Measurements from ENCODE around the gene SIGLECL1.
"Not testable (repeated sequence)": the region's sequence is repeated elsewhere in the genome, so short reads cannot be mapped to it uniquely, and the experiment has no call there.

The SIGLECL1 gene

DNA sequence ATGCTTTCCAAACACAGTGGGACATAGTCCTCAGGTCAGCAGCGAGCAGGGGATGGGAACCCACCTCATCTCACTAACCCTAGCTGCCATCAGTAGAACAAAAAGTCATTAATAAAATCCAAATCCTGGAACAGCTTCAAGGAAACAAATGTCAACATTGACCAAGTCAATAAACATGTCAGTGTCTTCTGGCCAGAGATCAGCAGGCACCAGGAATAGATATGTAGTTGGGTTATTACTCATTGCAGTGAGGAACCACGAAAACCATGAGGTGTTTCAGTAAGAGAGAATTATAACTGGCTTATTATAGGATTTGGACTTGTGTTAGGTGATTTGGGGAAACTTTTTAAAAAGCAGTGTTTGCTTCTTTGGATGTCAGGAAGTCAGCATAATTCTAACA lies 43.1 kb upstream of the SIGLECL1 start:
- H3K4me3 ChIP-seq (ENCODE audit: low read length): no peak overlapping the region

DNA sequence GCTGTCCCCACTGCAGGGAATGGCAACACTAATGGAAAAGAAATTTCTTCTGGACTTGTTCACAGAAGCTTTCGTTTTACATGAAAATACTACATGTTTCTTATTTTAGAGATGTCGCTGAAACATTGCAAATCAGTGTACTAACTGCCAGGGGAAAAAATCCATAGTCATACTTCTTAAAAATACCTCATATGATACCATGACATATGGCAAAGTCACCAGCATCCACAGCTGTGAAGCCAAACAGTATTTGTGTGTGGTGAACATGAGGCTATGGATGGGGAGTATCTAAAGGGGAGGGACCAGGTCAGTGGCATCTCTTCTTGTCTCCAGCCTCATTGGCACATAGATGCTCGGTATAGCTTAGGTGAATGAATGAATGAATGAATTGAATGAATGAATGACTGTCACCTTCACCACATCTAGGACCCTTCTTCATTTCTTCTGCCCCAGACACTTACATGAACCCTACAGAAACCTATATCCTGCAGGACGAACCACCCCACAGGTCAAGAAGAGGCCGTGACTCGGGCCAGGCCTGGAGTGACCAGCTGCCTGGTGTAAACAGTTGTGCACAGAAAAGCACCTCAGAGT lies 40.6 kb upstream of the SIGLECL1 start:
- Histone ChIP-seq H3K27ac (ENCODE audit: low read length) (no peak overlapping the region), H3K9ac (ENCODE audit: low read length) (no peak overlapping the region), H3K27me3 (ENCODE audit: low read depth, low read length) (0 out of 2 replicates have a peak, but pooled peaks cover 18% of the 10 kb centered on the region), H3K36me3 (replicated peaks; ENCODE audit: low read depth, low read length) (no peaks in the 10 kb centered on the region), H3K4me1 (ENCODE audit: low read length) (peaks cover 6% of the 10 kb centered on the region; the same call in 1 of the 2 replicates), H3K79me2 (ENCODE audit: low read length) (no peaks in the 10 kb centered on the region), H2AFZ (ENCODE audit: low read depth, low read length) (no peak overlapping the region), H3K4me3 (ENCODE audit: low read length) (no peak overlapping the region), H3K4me2 (ENCODE audit: low read length) (no peak overlapping the region), H4K20me1 (ENCODE audit: insufficient read depth, low read length) (no peaks in the 10 kb centered on the region), H3K9me3 (ENCODE audit: insufficient read depth, low read length) (no peaks in the 10 kb centered on the region)
- TF ChIP-seq EZH2phosphoT487 (IDR thresholded peaks at IDR 0.05; ENCODE audit: low read depth): no peak
- TF ChIP-seq, protein P1, sequence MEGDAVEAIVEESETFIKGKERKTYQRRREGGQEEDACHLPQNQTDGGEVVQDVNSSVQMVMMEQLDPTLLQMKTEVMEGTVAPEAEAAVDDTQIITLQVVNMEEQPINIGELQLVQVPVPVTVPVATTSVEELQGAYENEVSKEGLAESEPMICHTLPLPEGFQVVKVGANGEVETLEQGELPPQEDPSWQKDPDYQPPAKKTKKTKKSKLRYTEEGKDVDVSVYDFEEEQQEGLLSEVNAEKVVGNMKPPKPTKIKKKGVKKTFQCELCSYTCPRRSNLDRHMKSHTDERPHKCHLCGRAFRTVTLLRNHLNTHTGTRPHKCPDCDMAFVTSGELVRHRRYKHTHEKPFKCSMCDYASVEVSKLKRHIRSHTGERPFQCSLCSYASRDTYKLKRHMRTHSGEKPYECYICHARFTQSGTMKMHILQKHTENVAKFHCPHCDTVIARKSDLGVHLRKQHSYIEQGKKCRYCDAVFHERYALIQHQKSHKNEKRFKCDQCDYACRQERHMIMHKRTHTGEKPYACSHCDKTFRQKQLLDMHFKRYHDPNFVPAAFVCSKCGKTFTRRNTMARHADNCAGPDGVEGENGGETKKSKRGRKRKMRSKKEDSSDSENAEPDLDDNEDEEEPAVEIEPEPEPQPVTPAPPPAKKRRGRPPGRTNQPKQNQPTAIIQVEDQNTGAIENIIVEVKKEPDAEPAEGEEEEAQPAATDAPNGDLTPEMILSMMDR (IDR thresholded peaks at IDR 0.05; ENCODE audit: low read depth, low read length): no peak

More for the DNA sequence above, 43.1 kb upstream of the SIGLECL1 start:
- H4K20me1 ChIP-seq (ENCODE audit: insufficient read depth, low read length): no peaks in the 10 kb centered on the region
- H3K9me3 ChIP-seq (ENCODE audit: insufficient read depth, low read length): no peaks in the 10 kb centered on the region
- H3K79me2 ChIP-seq (ENCODE audit: low read length): no peaks in the 10 kb centered on the region
- no peaks in the 10 kb centered on the region for H3K36me3 ChIP-seq (replicated peaks; ENCODE audit: low read depth, low read length)
- peaks cover 6% of the 10 kb centered on the region; the same call in 1 of the 2 replicates for H3K4me1 ChIP-seq (ENCODE audit: low read length)
- H3K27ac ChIP-seq (ENCODE audit: low read length): no peak overlapping the region
- TF ChIP-seq, protein P1 (IDR thresholded peaks at IDR 0.05; ENCODE audit: low read depth, low read length): no peak
- no peak for TF ChIP-seq EZH2phosphoT487 (IDR thresholded peaks at IDR 0.05; ENCODE audit: low read depth)
- no peak overlapping the region for H3K9ac ChIP-seq (ENCODE audit: low read length)
- peaks cover 35% of the 10 kb centered on the region for H3K27me3 ChIP-seq (ENCODE audit: low read depth, low read length)
- H2AFZ ChIP-seq (ENCODE audit: low read depth, low read length): no peak overlapping the region
- no peak overlapping the region for H3K4me2 ChIP-seq (ENCODE audit: low read length)

DNA sequence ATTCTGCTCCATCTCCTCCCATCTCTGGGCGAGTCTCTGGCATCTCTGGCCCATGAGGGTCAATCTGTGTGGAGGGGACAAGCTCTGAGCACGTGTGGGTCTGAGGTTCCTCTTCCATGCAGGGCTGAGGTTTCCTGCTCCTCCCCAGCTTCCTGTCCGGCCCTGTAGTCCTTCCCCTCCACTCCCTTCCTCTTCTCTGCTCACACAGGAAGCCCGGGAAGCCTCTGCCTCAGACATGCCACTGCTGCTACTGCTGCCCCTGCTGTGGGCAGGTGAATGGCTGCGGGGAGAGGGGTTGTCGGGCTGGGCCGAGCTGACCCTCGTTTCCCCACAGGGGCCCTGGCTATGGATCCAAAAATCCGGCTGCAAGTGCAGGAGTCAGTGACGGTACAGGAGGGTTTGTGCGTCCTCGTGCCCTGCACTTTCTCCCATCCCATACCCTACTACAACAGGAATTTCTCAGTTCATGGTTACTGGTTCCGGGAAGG lies 40.0 kb upstream of the SIGLECL1 start:
- not testable (repeated sequence) for H3K79me2 ChIP-seq (ENCODE audit: low read length); H3K4me3 ChIP-seq (ENCODE audit: low read length); H3K4me1 ChIP-seq (ENCODE audit: low read length); H4K20me1 ChIP-seq (ENCODE audit: insufficient read depth, low read length); H3K27ac ChIP-seq (ENCODE audit: low read length); H3K9me3 ChIP-seq (ENCODE audit: insufficient read depth, low read length); H3K4me2 ChIP-seq (ENCODE audit: low read length); H2AFZ ChIP-seq (ENCODE audit: low read depth, low read length); H3K9ac ChIP-seq (ENCODE audit: low read length); H3K36me3 ChIP-seq (replicated peaks; ENCODE audit: low read depth, low read length)
- 0 out of 2 replicates have a peak, but pooled peaks cover 13% of the 10 kb centered on the region for H3K27me3 ChIP-seq (ENCODE audit: low read depth, low read length)

DNA sequence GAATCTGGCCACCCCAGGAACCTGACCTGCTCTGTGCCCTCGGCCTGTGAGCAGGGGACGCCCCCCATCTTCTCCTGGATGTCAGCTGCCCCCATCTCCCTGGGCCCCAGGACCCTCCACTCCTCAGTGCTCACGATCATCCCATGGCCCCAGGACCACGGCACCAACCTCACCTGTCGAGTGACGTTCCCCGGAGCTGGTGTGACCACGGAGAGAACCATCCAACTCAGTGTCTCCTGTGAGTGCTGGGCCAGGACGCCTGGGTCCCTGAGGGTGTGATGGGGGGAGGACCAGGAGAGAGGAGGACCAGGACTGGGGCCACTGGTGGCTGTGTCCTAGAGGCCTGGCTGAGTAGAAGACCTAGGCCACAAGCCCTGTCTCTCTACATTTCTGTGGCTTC lies 39.0 kb upstream of the SIGLECL1 start:
- 0 out of 2 replicates have a peak, but pooled peaks cover 10% of the 10 kb centered on the region for H3K27me3 ChIP-seq (ENCODE audit: low read depth, low read length)
- H3K9me3 ChIP-seq (ENCODE audit: insufficient read depth, low read length): no peaks in the 10 kb centered on the region
- no peaks in the 10 kb centered on the region for H3K79me2 ChIP-seq (ENCODE audit: low read length)
- H3K27ac ChIP-seq (ENCODE audit: low read length): no peak overlapping the region
- no peak overlapping the region for H3K9ac ChIP-seq (ENCODE audit: low read length)
- H3K4me2 ChIP-seq (ENCODE audit: low read length): no peak overlapping the region
- no peaks in the 10 kb centered on the region for H4K20me1 ChIP-seq (ENCODE audit: insufficient read depth, low read length)
- peaks cover 6% of the 10 kb centered on the region; the same call in 1 of the 2 replicates for H3K4me1 ChIP-seq (ENCODE audit: low read length)
- TF ChIP-seq, protein P1 (IDR thresholded peaks at IDR 0.05; ENCODE audit: low read depth, low read length): no peak
- TF ChIP-seq EZH2phosphoT487 (IDR thresholded peaks at IDR 0.05; ENCODE audit: low read depth): no peak
- no peaks in the 10 kb centered on the region for H3K36me3 ChIP-seq (replicated peaks; ENCODE audit: low read depth, low read length)
- H2AFZ ChIP-seq (ENCODE audit: low read depth, low read length): no peak overlapping the region
- no peak overlapping the region for H3K4me3 ChIP-seq (ENCODE audit: low read length)
